Erythroblast (primary cell): Measurements from ENCODE around the gene RNF26.

Experiments
- GATA1 ChIP-seq: IDR thresholded peaks from 2 replicates; pipeline ENCODE4 v1.6.1; 2011; ENCODE audit warnings: low read depth, mild to moderate bottlenecking, control low read depth, low read length, moderate library complexity
- POLR2A ChIP-seq: IDR thresholded peaks from 2 replicates; pipeline ENCODE4 v1.6.1; 2011; ENCODE audit warnings: mild to moderate bottlenecking, low read length

GRCh38 chr11:119299416-119299815, 34.9 kb upstream of the RNF26 start:
- TF ChIP-seq POLR2A (no peak), GATA1 (no peak)
